ENCODE results near the gene RAD1.

- TF ChIP-seq POLR2A (IDR thresholded peaks at IDR 0.05; ENCODE audit: low read length) (no peak), GATA1 (IDR thresholded peaks at IDR 0.05; ENCODE audit: low read depth, low read length) (no peak)
These were observed 22.9 kb downstream of the RAD1 start for GRCh38 chr5:34892414-34892813.
